Measurements from ENCODE around the gene DCTN3.
A peak's percentile ranks its signal among the peaks of the same experiment; 100 is the strongest.

The DCTN3 gene

GRCh38 chr9:34570809-34571480 is 49.4 kb downstream of the DCTN3 start:
- DNase-seq: peak; percentile 39

GRCh38 chr9:34570376-34570775 is 49.9 kb downstream of the DCTN3 start:
- no peak for DNase-seq

GRCh38 chr9:34568774-34569173 is 51.5 kb downstream of the DCTN3 start:
- DNase-seq: peak; percentile 85

- DNase-seq: no peak
Measured at GRCh38 chr9:34568133-34568532, 52.2 kb downstream of the DCTN3 start.

GRCh38 chr9:34566972-34567371 is 53.3 kb downstream of the DCTN3 start:
- DNase-seq: no peak

GRCh38 chr9:34566322-34566721 is 54.0 kb downstream of the DCTN3 start:
- DNase-seq: no peak

- no peak for DNase-seq
Measured at GRCh38 chr9:34565856-34566255, 54.4 kb downstream of the DCTN3 start.

- DNase-seq: no peak
Measured at GRCh38 chr9:34564617-34565016, 55.7 kb downstream of the DCTN3 start.
